Naive B cell (primary cell): Measurements from ENCODE around the gene GRAMD2B. TPM values are rescaled to one million over a fixed set of nuclear protein-coding genes. Genes with fewer than 3 reads are reported as not detected.
A peak's percentile ranks its signal among the peaks of the same experiment; 100 is the strongest.
"Not testable (repeated sequence)": the region's sequence is repeated elsewhere in the genome, so short reads cannot be mapped to it uniquely, and the experiment has no call there.

Experiments
- ATAC-seq, 2 donors: fragments of 150-1000 bp; cut with Tn5 transposase; 2 replicates each; pipeline ENCODE4 v1.10.0; 2021; ENCODE audit warnings: low read depth in 2 of 2, mild to moderate bottlenecking in 2 of 2, moderate library complexity in 2 of 2
- DNase-seq: peaks from one replicate; pipeline ENCODE4 v3.0.0; 2022
- H3K27ac Mint-ChIP-seq, 6 donors: one replicate each; pipeline ENCODE4 v1.8.0; 2020 to 2022; ENCODE audit warnings: mild to moderate bottlenecking in 6 of 6, mixed read lengths in 6 of 6, moderate library complexity in 5 of 6, inconsistent platforms in 2 of 6
- H3K27me3 Mint-ChIP-seq, 3 donors: one replicate each; pipeline ENCODE4 v1.8.0; 2021 to 2022; ENCODE audit warnings: mixed read lengths in 3 of 3, mild to moderate bottlenecking in 1 of 3
- H3K36me3 Mint-ChIP-seq, 2 donors: one replicate each; pipeline ENCODE4 v1.8.0; 2020 to 2022; ENCODE audit warnings: mixed read lengths in 2 of 2, inconsistent platforms in 1 of 2, mild to moderate bottlenecking in 1 of 2
- H3K4me1 Mint-ChIP-seq, 3 donors: one replicate each; pipeline ENCODE4 v1.8.0; 2020 to 2022; ENCODE audit warnings: mixed read lengths in 3 of 3, inconsistent platforms in 1 of 3, mild to moderate bottlenecking in 1 of 3, moderate library complexity in 1 of 3
- H3K4me3 Mint-ChIP-seq, 8 donors: one replicate each; pipeline ENCODE4 v1.8.0; 2020 to 2022; ENCODE audit warnings: mild to moderate bottlenecking in 8 of 8, mixed read lengths in 8 of 8, moderate library complexity in 8 of 8, inconsistent platforms in 2 of 8
- H3K9me3 Mint-ChIP-seq, 7 donors: one replicate each; pipeline ENCODE4 v1.8.0; 2020 to 2022; ENCODE audit warnings: mixed read lengths in 7 of 7, mild to moderate bottlenecking in 5 of 7, inconsistent platforms in 2 of 7, moderate library complexity in 1 of 7
- polyA plus RNA-seq, 6 donors: library from polyadenylated mRNA; unstranded; fragments of 300-500 nt; fragmentation: Illumina TruSeq; gene quantifications; one replicate each; pipeline ENCODE4 v1.2.3, GENCODE V29; 2021; ENCODE audit warnings: low read depth in 6 of 6

GRAMD2B gene
- polyA plus RNA-seq, 6 donors from 2014 or later, result 0.65 to 2.6 (median 1.2) TPM

DNA sequence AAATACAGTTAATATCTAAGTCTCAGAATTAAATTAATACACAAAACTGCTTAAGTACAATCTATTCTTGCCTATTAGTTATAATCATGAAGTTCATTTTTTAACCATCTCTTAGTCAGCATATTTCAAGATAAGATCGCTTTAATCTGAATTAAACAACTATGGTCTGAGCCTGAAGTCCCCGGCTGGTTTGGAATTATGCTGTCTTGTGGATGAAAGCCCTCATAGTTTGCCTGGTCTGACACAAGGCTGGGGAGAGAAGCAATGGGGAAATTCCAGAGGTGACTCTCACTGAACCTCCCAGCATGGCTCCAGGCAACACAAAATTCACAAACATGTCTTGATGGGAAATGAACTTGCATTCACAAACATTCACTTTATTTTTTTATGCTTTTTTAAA, 28.0 kb upstream of the GRAMD2B start:
- Mint-ChIP-seq H3K4me1 (no peaks in the 10 kb centered on the region), H3K27me3 (peaks cover 16 to 36% (median 19%) of the 10 kb centered on the region in 3 donors), H3K36me3 (peaks cover 0 to 13% of the 10 kb centered on the region in 2 donors), H3K9me3 (peaks cover 7 to 39% (median 21%) of the 10 kb centered on the region in 7 donors), H3K27ac (no peak overlapping the region), H3K4me3 (no peak overlapping the region)
- ATAC-seq, result no peak
- DNase-seq, result no peak

DNA sequence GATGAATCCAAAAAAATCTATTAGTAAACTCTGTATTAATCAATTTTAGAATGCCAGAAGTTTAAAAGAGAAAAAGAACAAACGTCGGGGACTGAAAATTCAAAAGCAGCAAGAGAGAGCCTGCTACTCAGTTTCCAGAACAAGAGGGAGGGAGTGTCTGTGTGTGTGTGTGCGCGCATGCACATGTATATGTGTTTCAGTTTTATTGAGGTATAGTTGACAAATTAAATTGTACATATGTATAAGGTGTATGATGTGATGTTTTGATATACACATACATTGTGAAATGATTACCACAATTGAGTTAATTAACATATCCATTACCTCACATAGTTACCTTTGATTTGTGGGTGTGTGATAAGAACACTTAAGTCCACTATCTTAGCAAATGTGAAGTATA, 27.6 kb upstream of the GRAMD2B start:
- peaks cover 8 to 43% (median 24%) of the 10 kb centered on the region in 7 donors for H3K9me3 Mint-ChIP-seq
- H3K27me3 Mint-ChIP-seq, result peaks cover 16 to 36% (median 16%) of the 10 kb centered on the region in 3 donors
- H3K4me3 Mint-ChIP-seq, result no peak overlapping the region
- DNase-seq (no peak), ATAC-seq (no peak)
- no peaks in the 10 kb centered on the region for H3K4me1 Mint-ChIP-seq
- H3K27ac Mint-ChIP-seq, result no peak overlapping the region
- H3K36me3 Mint-ChIP-seq, result peaks cover 2 to 17% of the 10 kb centered on the region in 2 donors

DNA sequence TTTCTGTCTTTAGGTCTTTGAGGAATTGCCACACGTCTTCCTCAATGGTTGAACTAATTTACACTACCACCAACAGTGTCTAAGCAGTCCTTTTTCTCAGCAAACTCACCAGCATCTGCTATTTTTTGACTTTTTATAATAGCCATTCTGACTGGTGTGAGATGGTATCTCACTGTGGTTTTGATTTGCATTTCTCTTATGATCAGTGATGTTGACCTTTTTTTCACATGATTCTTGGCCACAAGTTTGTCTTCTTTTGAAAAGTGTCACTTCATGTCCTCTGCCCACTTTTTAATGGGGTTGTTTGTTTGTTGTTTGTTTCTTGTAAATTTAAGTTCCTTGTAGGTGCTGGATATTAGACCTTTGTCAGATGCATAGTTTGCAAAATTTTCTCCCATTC, 26.5 kb upstream of the GRAMD2B start:
- H3K4me3 Mint-ChIP-seq, result not testable (repeated sequence)
- H3K27me3 Mint-ChIP-seq, result peaks cover 16 to 36% (median 16%) of the 10 kb centered on the region in 3 donors

GRCh38 chr5:126398791-126399190, 24.4 kb upstream of the GRAMD2B start:
- ATAC-seq (no peak), DNase-seq (no peak)
- peaks cover 5 to 22% of the 10 kb centered on the region in 2 donors for H3K36me3 Mint-ChIP-seq
- peaks cover 10 to 26% (median 16%) of the 10 kb centered on the region in 3 donors for H3K27me3 Mint-ChIP-seq
- peaks cover 11 to 50% (median 29%) of the 10 kb centered on the region in 7 donors for H3K9me3 Mint-ChIP-seq
- no peaks in the 10 kb centered on the region for H3K4me1 Mint-ChIP-seq
- no peak overlapping the region for H3K27ac Mint-ChIP-seq
- no peak overlapping the region for H3K4me3 Mint-ChIP-seq

More for the DNA sequence above, 26.5 kb upstream of the GRAMD2B start:
- Mint-ChIP-seq H3K9me3 (peaks cover 11 to 49% (median 29%) of the 10 kb centered on the region in 7 donors), H3K36me3 (peaks cover 5 to 22% of the 10 kb centered on the region in 2 donors)
- ATAC-seq, H3K27ac Mint-ChIP-seq, DNase-seq, H3K4me1 Mint-ChIP-seq: not testable (repeated sequence)

DNA sequence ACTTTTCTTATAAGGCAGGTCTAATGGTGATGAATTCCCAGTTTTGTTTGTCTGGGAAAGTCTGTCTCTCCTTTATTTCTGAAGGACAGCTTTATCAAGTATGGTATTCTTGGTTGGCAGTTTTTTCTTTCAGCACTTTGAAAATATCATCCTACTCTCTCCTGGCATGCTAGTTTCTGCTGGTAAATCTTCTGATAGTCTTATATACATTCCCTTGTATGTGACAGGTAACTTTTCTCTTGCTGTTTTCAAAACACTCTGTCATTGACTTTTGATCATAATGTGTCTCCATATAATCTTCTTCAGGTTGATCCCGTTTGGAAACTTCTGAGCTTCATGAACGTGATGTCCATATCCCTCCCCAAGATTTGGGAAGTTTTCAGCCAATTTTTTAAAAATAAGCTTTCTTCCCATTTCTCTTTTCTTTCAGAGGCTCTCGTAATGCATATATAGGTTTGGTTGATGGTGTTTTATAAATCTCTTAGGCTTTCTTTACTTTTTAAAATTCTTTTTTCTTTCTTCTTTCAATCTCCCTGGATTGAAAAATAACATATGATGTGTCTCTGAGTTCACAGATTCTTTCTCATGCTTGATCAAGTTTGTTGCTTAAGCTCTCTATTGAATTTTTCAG, 22.5 kb upstream of the GRAMD2B start:
- Mint-ChIP-seq H3K4me1 (no peaks in the 10 kb centered on the region), H3K27me3 (peaks cover 25 to 32% (median 31%) of the 10 kb centered on the region in 3 donors), H3K27ac (peak overlapping the region in 1 of 6 donors; percentile 40), H3K4me3 (no peak overlapping the region), H3K9me3 (peaks cover 11 to 51% (median 29%) of the 10 kb centered on the region in 7 donors), H3K36me3 (peaks cover 5 to 22% of the 10 kb centered on the region in 2 donors)
- ATAC-seq (no peak), DNase-seq (no peak)

DNA sequence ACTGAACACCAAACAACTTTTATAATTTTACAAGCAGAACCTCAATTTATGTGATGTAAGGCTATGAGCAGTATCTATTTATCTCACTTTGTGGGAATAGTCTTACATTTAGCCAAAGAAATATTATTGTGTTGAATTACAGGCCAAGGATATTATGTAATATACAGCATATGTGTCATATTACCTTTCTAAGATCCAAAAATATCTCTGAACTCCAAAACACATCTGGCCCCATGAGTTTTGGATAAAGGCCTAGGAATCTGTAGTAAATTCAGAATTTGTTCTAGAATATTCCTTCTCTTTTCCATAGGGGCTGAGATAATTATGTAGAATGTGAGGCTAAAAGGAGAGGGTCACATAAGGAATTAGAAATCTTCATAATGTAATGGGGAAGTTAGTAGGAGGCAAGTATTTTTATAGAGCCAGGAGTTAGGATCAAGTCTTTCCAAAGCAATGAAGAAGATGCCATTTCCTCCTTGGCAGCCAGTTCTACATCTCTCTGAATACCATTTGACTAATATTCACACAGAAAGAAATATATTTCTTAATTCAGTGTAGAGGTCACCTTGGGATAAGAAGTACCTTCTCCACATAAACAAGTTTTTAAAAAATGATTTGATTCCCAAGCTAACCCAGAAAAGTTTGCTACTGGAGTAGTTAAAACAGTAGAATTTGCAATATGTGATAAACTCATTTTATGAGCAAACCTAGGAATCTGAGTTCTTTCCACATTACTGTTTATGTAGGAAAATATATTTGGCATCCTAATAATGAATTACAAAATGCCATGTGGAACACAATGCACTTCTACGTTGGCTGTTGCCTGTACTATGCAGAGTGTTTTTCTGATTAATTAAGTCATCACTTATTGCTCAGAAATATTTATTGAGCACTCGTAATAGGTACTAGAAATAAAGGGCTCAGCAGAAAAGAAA, 20.3 kb upstream of the GRAMD2B start:
- no peak overlapping the region for H3K27ac Mint-ChIP-seq
- H3K36me3 Mint-ChIP-seq, result peaks cover 5 to 22% of the 10 kb centered on the region in 2 donors
- peaks cover 11 to 46% (median 29%) of the 10 kb centered on the region in 7 donors for H3K9me3 Mint-ChIP-seq
- no peak overlapping the region for H3K4me3 Mint-ChIP-seq
- DNase-seq (no peak), ATAC-seq (no peak)
- peaks cover 20 to 33% (median 27%) of the 10 kb centered on the region in 3 donors for H3K27me3 Mint-ChIP-seq
- no peaks in the 10 kb centered on the region for H3K4me1 Mint-ChIP-seq

GRCh38 chr5:126403876-126404275, 19.3 kb upstream of the GRAMD2B start:
- no peak for DNase-seq
- Mint-ChIP-seq H3K4me1 (no peaks in the 10 kb centered on the region), H3K27ac (no peak overlapping the region), H3K9me3 (peaks cover 8 to 36% (median 24%) of the 10 kb centered on the region in 7 donors), H3K27me3 (peaks cover 20 to 28% (median 23%) of the 10 kb centered on the region in 3 donors), H3K4me3 (no peak overlapping the region), H3K36me3 (peaks cover 5 to 22% of the 10 kb centered on the region in 2 donors)
- no peak for ATAC-seq

- H3K36me3 Mint-ChIP-seq, result no peaks in the 10 kb centered on the region
- no peak for DNase-seq
- H3K4me3 Mint-ChIP-seq, result no peak overlapping the region
- peaks cover 5 to 23% (median 16%) of the 10 kb centered on the region in 7 donors for H3K9me3 Mint-ChIP-seq
- H3K4me1 Mint-ChIP-seq, result no peaks in the 10 kb centered on the region
- H3K27me3 Mint-ChIP-seq, result peaks cover 29 to 50% (median 30%) of the 10 kb centered on the region in 3 donors
- no peak for ATAC-seq
- no peak overlapping the region for H3K27ac Mint-ChIP-seq
Observed at GRCh38 chr5:126410623-126411022, 12.6 kb upstream of the GRAMD2B start.

- no peak overlapping the region for H3K4me3 Mint-ChIP-seq
- no peaks in the 10 kb centered on the region for H3K4me1 Mint-ChIP-seq
- H3K27me3 Mint-ChIP-seq, result peaks cover 32 to 38% (median 36%) of the 10 kb centered on the region in 3 donors
- DNase-seq, result no peak
- H3K27ac Mint-ChIP-seq, result no peak overlapping the region
- no peak for ATAC-seq
- peaks cover 5 to 21% (median 15%) of the 10 kb centered on the region in 7 donors for H3K9me3 Mint-ChIP-seq
- H3K36me3 Mint-ChIP-seq, result no peaks in the 10 kb centered on the region
Observed at GRCh38 chr5:126413856-126414255, 9.4 kb upstream of the GRAMD2B start.

DNA sequence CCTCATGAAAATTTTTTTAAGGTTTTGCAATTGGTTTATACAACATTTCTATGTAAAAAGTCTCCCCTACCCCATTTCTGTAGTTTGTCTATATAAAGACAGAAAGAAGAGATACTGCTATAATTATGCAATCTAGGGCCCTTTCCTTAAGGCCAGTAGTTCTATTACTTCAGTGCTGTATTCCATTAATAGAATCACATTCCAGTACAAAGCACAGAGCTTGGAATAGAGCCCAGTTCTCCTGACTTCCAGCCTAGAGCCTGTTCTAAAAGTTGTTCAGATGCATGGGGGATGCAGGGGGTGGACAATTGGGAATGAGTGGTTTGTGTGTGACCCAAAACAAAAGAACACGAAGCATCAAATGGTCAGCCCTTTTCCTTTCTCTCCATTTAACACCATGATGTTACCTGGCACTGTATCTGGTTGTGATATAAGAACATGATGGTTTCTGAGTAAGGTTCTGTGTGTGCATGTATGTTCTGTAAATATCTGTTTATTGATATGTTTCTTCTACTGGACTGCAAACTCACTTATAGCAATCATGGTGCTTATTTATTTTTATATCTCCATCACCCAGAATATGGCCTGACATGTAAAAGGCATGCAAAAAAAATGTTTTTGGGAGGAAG, 8.2 kb upstream of the GRAMD2B start:
- Mint-ChIP-seq H3K4me3 (no peak overlapping the region), H3K36me3 (no peaks in the 10 kb centered on the region), H3K9me3 (peaks cover 5 to 21% (median 11%) of the 10 kb centered on the region in 7 donors), H3K27ac (no peak overlapping the region), H3K27me3 (peaks cover 32 to 38% (median 36%) of the 10 kb centered on the region in 3 donors), H3K4me1 (no peaks in the 10 kb centered on the region)
- no peak for ATAC-seq
- DNase-seq, result no peak

- peaks cover 2 to 16% (median 8%) of the 10 kb centered on the region in 7 donors for H3K9me3 Mint-ChIP-seq
- ATAC-seq, result no peak
- no peaks in the 10 kb centered on the region for H3K36me3 Mint-ChIP-seq
- peaks cover 27 to 36% (median 33%) of the 10 kb centered on the region in 3 donors for H3K27me3 Mint-ChIP-seq
- no peak overlapping the region for H3K4me3 Mint-ChIP-seq
- H3K4me1 Mint-ChIP-seq, result no peaks in the 10 kb centered on the region
- no peak overlapping the region for H3K27ac Mint-ChIP-seq
- no peak for DNase-seq
Observed at GRCh38 chr5:126415789-126416188, 7.4 kb upstream of the GRAMD2B start.

GRCh38 chr5:126416266-126416925, 6.8 kb upstream of the GRAMD2B start:
- ATAC-seq, result no peak
- no peaks in the 10 kb centered on the region for H3K36me3 Mint-ChIP-seq
- no peak overlapping the region for H3K27ac Mint-ChIP-seq
- H3K27me3 Mint-ChIP-seq, result peaks cover 22 to 36% (median 27%) of the 10 kb centered on the region in 3 donors
- peaks cover 0 to 10% (median 4%) of the 10 kb centered on the region in 7 donors for H3K9me3 Mint-ChIP-seq
- H3K4me1 Mint-ChIP-seq, result no peaks in the 10 kb centered on the region
- DNase-seq, result no peak
- no peak overlapping the region for H3K4me3 Mint-ChIP-seq

GRCh38 chr5:126417178-126417577, 6.0 kb upstream of the GRAMD2B start:
- Mint-ChIP-seq H3K9me3 (peaks cover 0 to 6% (median 0%) of the 10 kb centered on the region in 7 donors), H3K4me3 (no peak overlapping the region), H3K27ac (no peak overlapping the region), H3K4me1 (no peaks in the 10 kb centered on the region), H3K36me3 (no peaks in the 10 kb centered on the region), H3K27me3 (peaks cover 19 to 36% (median 22%) of the 10 kb centered on the region in 3 donors)
- no peak for DNase-seq
- ATAC-seq, result no peak
